ENCODE data around the gene RNF38. TPM values are rescaled to one million over a fixed set of nuclear protein-coding genes. Genes with fewer than 3 reads are reported as not detected.
"Not testable (repeated sequence)": the region's sequence is repeated elsewhere in the genome, so short reads cannot be mapped to it uniquely, and the experiment has no call there.

Gene RNF38
- total RNA-seq: 31.5 and 35.0 TPM in 2 replicates

- Mint-ChIP-seq H3K4me1 (ENCODE audit: low read depth) (peaks cover 53% of the 10 kb centered on the region), H3K27me3 (ENCODE audit: insufficient read depth) (no peaks in the 10 kb centered on the region), H3K9me3 (no peaks in the 10 kb centered on the region), H3K27ac (peak within 1 kb of the TSS; percentile 97), H3K4me3 (peak within 1 kb of the TSS; percentile 89), H3K36me3 (ENCODE audit: low read depth) (peaks cover 12% of the 10 kb centered on the region)
- intact Hi-C loops (cut with micrococcal nuclease): loop anchor here (1.0 to 10.0 kb wide), 10 partner anchors 17 to 1505 kb away; partner anchors contain the start of genes CLTA, FAM221B, GNE and MELK
- DNase-seq (ENCODE audit: low spot score): no peak
Observed at GRCh38 chr9:36399980-36400331, at the start of gene RNF38. Gene RNF38 (minus strand): TSS chr9:36400269. CDS start chr9:36400108, 161 bp downstream.

- intact Hi-C loops (cut with micrococcal nuclease); H3K27ac Mint-ChIP-seq; H3K36me3 Mint-ChIP-seq (ENCODE audit: low read depth); H3K27me3 Mint-ChIP-seq (ENCODE audit: insufficient read depth); H3K4me3 Mint-ChIP-seq; DNase-seq (ENCODE audit: low spot score); H3K9me3 Mint-ChIP-seq; H3K4me1 Mint-ChIP-seq (ENCODE audit: low read depth): not testable (repeated sequence)
Observed at GRCh38 chr9:36448555-36448954, 48.5 kb upstream of the RNF38 start.

GRCh38 chr9:36448017-36448416 lies 47.9 kb upstream of the RNF38 start:
- intact Hi-C loops (cut with micrococcal nuclease): no loop called here
- H3K27ac Mint-ChIP-seq: no peak overlapping the region
- no peak overlapping the region for H3K4me3 Mint-ChIP-seq
- H3K4me1 Mint-ChIP-seq (ENCODE audit: low read depth): no peaks in the 10 kb centered on the region
- no peaks in the 10 kb centered on the region for H3K27me3 Mint-ChIP-seq (ENCODE audit: insufficient read depth)
- peaks cover 5% of the 10 kb centered on the region for H3K36me3 Mint-ChIP-seq (ENCODE audit: low read depth)
- no peak for DNase-seq (ENCODE audit: low spot score)
- H3K9me3 Mint-ChIP-seq: no peaks in the 10 kb centered on the region

- H3K4me1 Mint-ChIP-seq (ENCODE audit: low read depth); H3K36me3 Mint-ChIP-seq (ENCODE audit: low read depth); H3K27me3 Mint-ChIP-seq (ENCODE audit: insufficient read depth); DNase-seq (ENCODE audit: low spot score); H3K27ac Mint-ChIP-seq; H3K9me3 Mint-ChIP-seq; intact Hi-C loops (cut with micrococcal nuclease); H3K4me3 Mint-ChIP-seq: not testable (repeated sequence)
Observed at GRCh38 chr9:36446678-36447077, 46.6 kb upstream of the RNF38 start.

- peaks cover 6% of the 10 kb centered on the region for H3K4me1 Mint-ChIP-seq (ENCODE audit: low read depth)
- H3K27ac Mint-ChIP-seq: no peak overlapping the region
- H3K27me3 Mint-ChIP-seq (ENCODE audit: insufficient read depth): no peaks in the 10 kb centered on the region
- no peak for DNase-seq (ENCODE audit: low spot score)
- H3K9me3 Mint-ChIP-seq: no peaks in the 10 kb centered on the region
- peaks cover 3% of the 10 kb centered on the region for H3K36me3 Mint-ChIP-seq (ENCODE audit: low read depth)
- intact Hi-C loops (cut with micrococcal nuclease): no loop called here
- no peak overlapping the region for H3K4me3 Mint-ChIP-seq
Observed at GRCh38 chr9:36445800-36446361, 45.8 kb upstream of the RNF38 start.

GRCh38 chr9:36444203-36444602 lies 44.1 kb upstream of the RNF38 start:
- Mint-ChIP-seq H3K36me3 (ENCODE audit: low read depth) (peaks cover 3% of the 10 kb centered on the region), H3K27ac (no peak overlapping the region), H3K4me3 (no peak overlapping the region), H3K4me1 (ENCODE audit: low read depth) (peaks cover 6% of the 10 kb centered on the region), H3K27me3 (ENCODE audit: insufficient read depth) (no peaks in the 10 kb centered on the region), H3K9me3 (no peaks in the 10 kb centered on the region)
- DNase-seq (ENCODE audit: low spot score): no peak
- intact Hi-C loops (cut with micrococcal nuclease): no loop called here

GRCh38 chr9:36443581-36443980 lies 43.5 kb upstream of the RNF38 start:
- Mint-ChIP-seq H3K27me3 (ENCODE audit: insufficient read depth) (no peaks in the 10 kb centered on the region), H3K27ac (no peak overlapping the region), H3K4me1 (ENCODE audit: low read depth) (peaks cover 8% of the 10 kb centered on the region), H3K36me3 (ENCODE audit: low read depth) (peaks cover 5% of the 10 kb centered on the region), H3K9me3 (no peaks in the 10 kb centered on the region), H3K4me3 (no peak overlapping the region)
- DNase-seq (ENCODE audit: low spot score): no peak
- intact Hi-C loops (cut with micrococcal nuclease): no loop called here

- Mint-ChIP-seq H3K27me3 (ENCODE audit: insufficient read depth) (no peaks in the 10 kb centered on the region), H3K9me3 (no peaks in the 10 kb centered on the region), H3K4me1 (ENCODE audit: low read depth) (peaks cover 14% of the 10 kb centered on the region), H3K36me3 (ENCODE audit: low read depth) (peaks cover 11% of the 10 kb centered on the region), H3K27ac (no peak overlapping the region), H3K4me3 (no peak overlapping the region)
- intact Hi-C loops (cut with micrococcal nuclease): no loop called here
- DNase-seq (ENCODE audit: low spot score): no peak
Observed at GRCh38 chr9:36442710-36443109, 42.6 kb upstream of the RNF38 start.

- intact Hi-C loops (cut with micrococcal nuclease): no loop called here
- peaks cover 17% of the 10 kb centered on the region for H3K4me1 Mint-ChIP-seq (ENCODE audit: low read depth)
Observed at GRCh38 chr9:36441966-36442365, 41.9 kb upstream of the RNF38 start.

GRCh38 chr9:36438536-36439236 lies 38.6 kb upstream of the RNF38 start:
- H3K36me3 Mint-ChIP-seq (ENCODE audit: low read depth): peaks cover 12% of the 10 kb centered on the region
- H3K4me3 Mint-ChIP-seq: no peak overlapping the region
- H3K4me1 Mint-ChIP-seq (ENCODE audit: low read depth): peaks cover 20% of the 10 kb centered on the region
- H3K27me3 Mint-ChIP-seq (ENCODE audit: insufficient read depth): no peaks in the 10 kb centered on the region
- H3K27ac Mint-ChIP-seq: no peak overlapping the region
- H3K9me3 Mint-ChIP-seq: no peaks in the 10 kb centered on the region
- DNase-seq (ENCODE audit: low spot score): no peak
- intact Hi-C loops (cut with micrococcal nuclease): no loop called here

More at GRCh38 chr9:36441966-36442365, 41.9 kb upstream of the RNF38 start:
- Mint-ChIP-seq H3K4me3 (no peak overlapping the region), H3K27ac (no peak overlapping the region), H3K27me3 (ENCODE audit: insufficient read depth) (no peaks in the 10 kb centered on the region), H3K9me3 (no peaks in the 10 kb centered on the region), H3K36me3 (ENCODE audit: low read depth) (peaks cover 11% of the 10 kb centered on the region)
- DNase-seq (ENCODE audit: low spot score): no peak

- no peak for DNase-seq (ENCODE audit: low spot score)
- no peaks in the 10 kb centered on the region for H3K9me3 Mint-ChIP-seq
- H3K36me3 Mint-ChIP-seq (ENCODE audit: low read depth): peaks cover 10% of the 10 kb centered on the region
- no peak overlapping the region for H3K4me3 Mint-ChIP-seq
- peaks cover 20% of the 10 kb centered on the region for H3K4me1 Mint-ChIP-seq (ENCODE audit: low read depth)
- H3K27me3 Mint-ChIP-seq (ENCODE audit: insufficient read depth): no peaks in the 10 kb centered on the region
- intact Hi-C loops (cut with micrococcal nuclease): no loop called here
- H3K27ac Mint-ChIP-seq: no peak overlapping the region
Observed at GRCh38 chr9:36437790-36438189, 37.7 kb upstream of the RNF38 start.

GRCh38 chr9:36436909-36437308 lies 36.8 kb upstream of the RNF38 start:
- no peak for DNase-seq (ENCODE audit: low spot score)
- Mint-ChIP-seq H3K9me3 (no peaks in the 10 kb centered on the region), H3K4me1 (ENCODE audit: low read depth) (peaks cover 16% of the 10 kb centered on the region), H3K4me3 (no peak overlapping the region), H3K36me3 (ENCODE audit: low read depth) (peaks cover 10% of the 10 kb centered on the region), H3K27me3 (ENCODE audit: insufficient read depth) (no peaks in the 10 kb centered on the region), H3K27ac (no peak overlapping the region)
- intact Hi-C loops (cut with micrococcal nuclease): no loop called here

- H3K36me3 Mint-ChIP-seq (ENCODE audit: low read depth): peaks cover 9% of the 10 kb centered on the region
- H3K9me3 Mint-ChIP-seq: no peaks in the 10 kb centered on the region
- no peak for DNase-seq (ENCODE audit: low spot score)
- peaks cover 10% of the 10 kb centered on the region for H3K4me1 Mint-ChIP-seq (ENCODE audit: low read depth)
- no peak overlapping the region for H3K27ac Mint-ChIP-seq
- intact Hi-C loops (cut with micrococcal nuclease): no loop called here
- no peaks in the 10 kb centered on the region for H3K27me3 Mint-ChIP-seq (ENCODE audit: insufficient read depth)
- no peak overlapping the region for H3K4me3 Mint-ChIP-seq
Observed at GRCh38 chr9:36433386-36433785, 33.3 kb upstream of the RNF38 start.

Data from activated T-helper 1 cell treated with anti-CD3 and anti-CD28 coated beads, Interleukin-12 subunit alpha, Interleukin-12 subunit beta, Interleukin-2, Interleukin-4 antibody, amounts not matched to agents 30 ng/mL and 10 ng/mL and 1 ng/mL, durations not matched to agents 14 hours and 24 hours and 36 hours (primary cell).